Measurements from ENCODE around the gene RIF1.

RIF1 gene

DNA sequence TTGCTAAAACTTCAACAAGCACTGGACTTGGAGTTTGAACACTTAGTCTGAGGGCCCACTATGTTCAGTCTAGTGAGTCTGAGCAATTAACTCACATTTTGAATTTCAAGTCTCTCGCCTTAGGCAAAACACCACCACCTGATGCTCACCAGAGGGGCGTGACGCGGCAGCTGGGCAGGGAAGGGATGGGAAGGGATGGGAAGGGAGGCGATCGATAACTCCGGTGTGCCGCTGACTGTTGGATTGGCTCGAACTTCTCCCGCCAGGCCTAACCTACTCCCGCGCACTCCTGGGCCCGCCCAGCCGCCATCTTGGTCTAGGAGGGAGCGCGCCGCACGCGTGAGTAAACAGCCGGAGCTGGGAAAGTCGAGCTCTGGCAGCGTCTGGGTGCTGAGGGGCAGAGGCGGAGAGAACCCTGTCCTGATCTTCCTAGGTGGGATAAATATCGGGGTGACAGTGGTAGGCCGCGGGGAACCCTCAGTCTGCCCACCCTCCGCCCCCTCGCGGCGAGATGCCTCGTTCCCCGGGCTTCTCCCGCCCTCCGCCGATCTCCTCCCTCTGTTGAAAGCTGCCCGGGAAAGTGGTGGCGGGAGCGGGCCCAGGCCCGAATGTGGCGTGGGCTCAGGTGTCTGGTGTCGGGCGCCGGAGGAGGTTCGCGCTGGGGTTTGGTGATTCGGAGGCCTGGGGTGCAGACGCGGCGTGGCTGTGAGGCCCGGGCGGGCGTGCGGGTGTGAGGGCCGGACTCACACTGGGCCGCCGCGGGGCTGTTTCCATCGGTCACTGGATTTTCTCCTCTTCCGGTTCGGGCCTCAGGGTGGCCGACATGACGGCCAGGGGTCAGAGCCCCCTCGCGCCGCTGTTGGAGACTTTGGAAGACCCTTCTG is at the start of gene RIF1 (continued):
- TF ChIP-seq, protein P1, sequence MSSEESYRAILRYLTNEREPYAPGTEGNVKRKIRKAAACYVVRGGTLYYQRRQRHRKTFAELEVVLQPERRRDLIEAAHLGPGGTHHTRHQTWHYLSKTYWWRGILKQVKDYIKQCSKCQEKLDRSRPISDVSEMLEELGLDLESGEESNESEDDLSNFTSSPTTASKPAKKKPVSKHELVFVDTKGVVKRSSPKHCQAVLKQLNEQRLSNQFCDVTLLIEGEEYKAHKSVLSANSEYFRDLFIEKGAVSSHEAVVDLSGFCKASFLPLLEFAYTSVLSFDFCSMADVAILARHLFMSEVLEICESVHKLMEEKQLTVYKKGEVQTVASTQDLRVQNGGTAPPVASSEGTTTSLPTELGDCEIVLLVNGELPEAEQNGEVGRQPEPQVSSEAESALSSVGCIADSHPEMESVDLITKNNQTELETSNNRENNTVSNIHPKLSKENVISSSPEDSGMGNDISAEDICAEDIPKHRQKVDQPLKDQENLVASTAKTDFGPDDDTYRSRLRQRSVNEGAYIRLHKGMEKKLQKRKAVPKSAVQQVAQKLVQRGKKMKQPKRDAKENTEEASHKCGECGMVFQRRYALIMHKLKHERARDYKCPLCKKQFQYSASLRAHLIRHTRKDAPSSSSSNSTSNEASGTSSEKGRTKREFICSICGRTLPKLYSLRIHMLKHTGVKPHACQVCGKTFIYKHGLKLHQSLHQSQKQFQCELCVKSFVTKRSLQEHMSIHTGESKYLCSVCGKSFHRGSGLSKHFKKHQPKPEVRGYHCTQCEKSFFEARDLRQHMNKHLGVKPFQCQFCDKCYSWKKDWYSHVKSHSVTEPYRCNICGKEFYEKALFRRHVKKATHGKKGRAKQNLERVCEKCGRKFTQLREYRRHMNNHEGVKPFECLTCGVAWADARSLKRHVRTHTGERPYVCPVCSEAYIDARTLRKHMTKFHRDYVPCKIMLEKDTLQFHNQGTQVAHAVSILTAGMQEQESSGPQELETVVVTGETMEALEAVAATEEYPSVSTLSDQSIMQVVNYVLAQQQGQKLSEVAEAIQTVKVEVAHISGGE (tag by site-specific recombination; conservative IDR thresholded peaks at IDR 0.05; ENCODE audit: low read depth), result peak; percentile 51; the same call in 1 of the 2 replicates
- TF ChIP-seq ZNF266 (tag by site-specific recombination; IDR thresholded peaks at IDR 0.05; ENCODE audit: low read depth) (no peak), KLF16 (tag by site-specific recombination; IDR thresholded peaks at IDR 0.05) (peak; percentile 89), ZNF521 (tag by site-specific recombination; IDR thresholded peaks at IDR 0.05) (no peak), KLF1 (tag by site-specific recombination; IDR thresholded peaks at IDR 0.05) (peak; percentile 75; the same call in 1 of the 2 replicates), ZNF76 (tag by site-specific recombination; IDR thresholded peaks at IDR 0.05; ENCODE audit: borderline replicate concordance, low read depth) (peak; percentile 77), ZIC2 (tag by site-specific recombination; IDR thresholded peaks at IDR 0.05) (peak; percentile 73), ZBTB8A (tag by site-specific recombination; IDR thresholded peaks at IDR 0.05) (peak; percentile 31; the same call in 1 of the 2 replicates), ZNF600 (tag by site-specific recombination; IDR thresholded peaks at IDR 0.05) (0 out of 2 replicates have a peak, but pooled peaks have one; percentile 10), ZXDB (tag by site-specific recombination; IDR thresholded peaks at IDR 0.05) (peak; percentile 84), ZNF24 (tag by site-specific recombination; IDR thresholded peaks at IDR 0.05) (peak; percentile 61; the same call in 1 of the 2 replicates), ZNF324 (tag by site-specific recombination; IDR thresholded peaks at IDR 0.05) (peak; percentile 76; the same call in 1 of the 2 replicates), ZNF416 (tag by site-specific recombination; IDR thresholded peaks at IDR 0.05) (no peak), KLF8 (tag by site-specific recombination; IDR thresholded peaks at IDR 0.05) (peak; percentile 93)
- TF ChIP-seq, protein P2, sequence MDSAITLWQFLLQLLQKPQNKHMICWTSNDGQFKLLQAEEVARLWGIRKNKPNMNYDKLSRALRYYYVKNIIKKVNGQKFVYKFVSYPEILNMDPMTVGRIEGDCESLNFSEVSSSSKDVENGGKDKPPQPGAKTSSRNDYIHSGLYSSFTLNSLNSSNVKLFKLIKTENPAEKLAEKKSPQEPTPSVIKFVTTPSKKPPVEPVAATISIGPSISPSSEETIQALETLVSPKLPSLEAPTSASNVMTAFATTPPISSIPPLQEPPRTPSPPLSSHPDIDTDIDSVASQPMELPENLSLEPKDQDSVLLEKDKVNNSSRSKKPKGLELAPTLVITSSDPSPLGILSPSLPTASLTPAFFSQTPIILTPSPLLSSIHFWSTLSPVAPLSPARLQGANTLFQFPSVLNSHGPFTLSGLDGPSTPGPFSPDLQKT (IDR thresholded peaks at IDR 0.05; ENCODE audit: borderline replicate concordance, low read depth, low read length), result no peak
- TF ChIP-seq, protein P3, sequence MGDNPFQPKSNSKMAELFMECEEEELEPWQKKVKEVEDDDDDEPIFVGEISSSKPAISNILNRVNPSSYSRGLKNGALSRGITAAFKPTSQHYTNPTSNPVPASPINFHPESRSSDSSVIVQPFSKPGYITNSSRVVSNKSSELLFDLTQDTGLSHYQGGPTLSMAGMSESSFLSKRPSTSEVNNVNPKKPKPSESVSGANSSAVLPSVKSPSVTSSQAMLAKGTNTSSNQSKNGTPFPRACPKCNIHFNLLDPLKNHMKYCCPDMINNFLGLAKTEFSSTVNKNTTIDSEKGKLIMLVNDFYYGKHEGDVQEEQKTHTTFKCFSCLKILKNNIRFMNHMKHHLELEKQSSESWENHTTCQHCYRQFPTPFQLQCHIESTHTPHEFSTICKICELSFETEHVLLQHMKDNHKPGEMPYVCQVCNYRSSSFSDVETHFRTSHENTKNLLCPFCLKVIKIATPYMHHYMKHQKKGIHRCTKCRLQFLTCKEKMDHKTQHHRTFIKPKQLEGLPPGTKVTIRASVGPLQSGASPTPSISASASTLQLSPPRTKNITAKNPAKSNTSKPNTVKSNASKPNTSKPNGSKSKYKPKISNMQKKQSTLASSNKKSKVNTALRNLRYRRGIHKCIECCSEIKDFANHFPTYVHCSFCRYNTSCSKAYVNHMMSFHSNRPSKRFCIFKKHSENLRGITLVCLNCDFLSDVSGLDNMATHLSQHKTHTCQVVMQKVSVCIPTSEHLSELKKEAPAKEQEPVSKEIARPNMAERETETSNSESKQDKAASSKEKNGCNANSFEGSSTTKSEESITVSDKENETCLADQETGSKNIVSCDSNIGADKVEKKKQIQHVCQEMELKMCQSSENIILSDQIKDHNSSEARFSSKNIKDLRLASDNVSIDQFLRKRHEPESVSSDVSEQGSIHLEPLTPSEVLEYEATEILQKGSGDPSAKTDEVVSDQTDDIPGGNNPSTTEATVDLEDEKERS (tag by site-specific recombination; IDR thresholded peaks at IDR 0.05), result no peak
- TF ChIP-seq, protein P4, sequence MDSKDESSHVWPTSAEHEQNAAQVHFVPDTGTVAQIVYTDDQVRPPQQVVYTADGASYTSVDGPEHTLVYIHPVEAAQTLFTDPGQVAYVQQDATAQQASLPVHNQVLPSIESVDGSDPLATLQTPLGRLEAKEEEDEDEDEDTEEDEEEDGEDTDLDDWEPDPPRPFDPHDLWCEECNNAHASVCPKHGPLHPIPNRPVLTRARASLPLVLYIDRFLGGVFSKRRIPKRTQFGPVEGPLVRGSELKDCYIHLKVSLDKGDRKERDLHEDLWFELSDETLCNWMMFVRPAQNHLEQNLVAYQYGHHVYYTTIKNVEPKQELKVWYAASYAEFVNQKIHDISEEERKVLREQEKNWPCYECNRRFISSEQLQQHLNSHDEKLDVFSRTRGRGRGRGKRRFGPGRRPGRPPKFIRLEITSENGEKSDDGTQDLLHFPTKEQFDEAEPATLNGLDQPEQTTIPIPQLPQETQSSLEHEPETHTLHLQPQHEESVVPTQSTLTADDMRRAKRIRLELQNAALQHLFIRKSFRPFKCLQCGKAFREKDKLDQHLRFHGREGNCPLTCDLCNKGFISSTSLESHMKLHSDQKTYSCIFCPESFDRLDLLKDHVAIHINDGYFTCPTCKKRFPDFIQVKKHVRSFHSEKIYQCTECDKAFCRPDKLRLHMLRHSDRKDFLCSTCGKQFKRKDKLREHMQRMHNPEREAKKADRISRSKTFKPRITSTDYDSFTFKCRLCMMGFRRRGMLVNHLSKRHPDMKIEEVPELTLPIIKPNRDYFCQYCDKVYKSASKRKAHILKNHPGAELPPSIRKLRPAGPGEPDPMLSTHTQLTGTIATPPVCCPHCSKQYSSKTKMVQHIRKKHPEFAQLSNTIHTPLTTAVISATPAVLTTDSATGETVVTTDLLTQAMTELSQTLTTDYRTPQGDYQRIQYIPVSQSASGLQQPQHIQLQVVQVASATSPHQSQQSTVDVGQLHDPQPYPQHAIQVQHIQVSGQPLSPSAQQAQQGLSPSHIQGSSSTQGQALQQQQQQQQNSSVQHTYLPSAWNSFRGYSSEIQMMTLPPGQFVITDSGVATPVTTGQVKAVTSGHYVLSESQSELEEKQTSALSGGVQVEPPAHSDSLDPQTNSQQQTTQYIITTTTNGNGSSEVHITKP (tag by site-specific recombination; IDR thresholded peaks at IDR 0.05), result peak; percentile 63
- TF ChIP-seq, protein P5, sequence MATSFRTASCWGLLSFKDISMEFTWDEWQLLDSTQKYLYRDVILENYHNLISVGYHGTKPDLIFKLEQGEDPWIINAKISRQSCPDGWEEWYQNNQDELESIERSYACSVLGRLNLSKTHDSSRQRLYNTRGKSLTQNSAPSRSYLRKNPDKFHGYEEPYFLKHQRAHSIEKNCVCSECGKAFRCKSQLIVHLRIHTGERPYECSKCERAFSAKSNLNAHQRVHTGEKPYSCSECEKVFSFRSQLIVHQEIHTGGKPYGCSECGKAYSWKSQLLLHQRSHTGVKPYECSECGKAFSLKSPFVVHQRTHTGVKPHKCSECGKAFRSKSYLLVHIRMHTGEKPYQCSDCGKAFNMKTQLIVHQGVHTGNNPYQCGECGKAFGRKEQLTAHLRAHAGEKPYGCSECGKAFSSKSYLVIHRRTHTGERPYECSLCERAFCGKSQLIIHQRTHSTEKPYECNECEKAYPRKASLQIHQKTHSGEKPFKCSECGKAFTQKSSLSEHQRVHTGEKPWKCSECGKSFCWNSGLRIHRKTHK (tag by site-specific recombination; IDR thresholded peaks at IDR 0.05), result no peak
- TF ChIP-seq, protein P6, sequence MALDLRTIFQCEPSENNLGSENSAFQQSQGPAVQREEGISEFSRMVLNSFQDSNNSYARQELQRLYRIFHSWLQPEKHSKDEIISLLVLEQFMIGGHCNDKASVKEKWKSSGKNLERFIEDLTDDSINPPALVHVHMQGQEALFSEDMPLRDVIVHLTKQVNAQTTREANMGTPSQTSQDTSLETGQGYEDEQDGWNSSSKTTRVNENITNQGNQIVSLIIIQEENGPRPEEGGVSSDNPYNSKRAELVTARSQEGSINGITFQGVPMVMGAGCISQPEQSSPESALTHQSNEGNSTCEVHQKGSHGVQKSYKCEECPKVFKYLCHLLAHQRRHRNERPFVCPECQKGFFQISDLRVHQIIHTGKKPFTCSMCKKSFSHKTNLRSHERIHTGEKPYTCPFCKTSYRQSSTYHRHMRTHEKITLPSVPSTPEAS (tag by site-specific recombination; IDR thresholded peaks at IDR 0.05), result peak; percentile 19; the same call in 1 of the 2 replicates

Data from HEK293 (cell line).